IPS-20b (cell line): ENCODE measurements around the gene RNASEH2A.
A peak's percentile ranks its signal among the peaks of the same experiment; 100 is the strongest.

Experiments
- H3K27ac ChIP-seq: one replicate; pipeline ENCODE4 v1.5.1; 2013; ENCODE audit warnings: low read length
- H3K27me3 ChIP-seq: 2 replicates; pipeline ENCODE4 v1.6.1; 2013; ENCODE audit warnings: mild to moderate bottlenecking, low read length, inconsistent platforms; ENCODE audit not compliant: insufficient read depth
- H3K36me3 ChIP-seq: 2 replicates; pipeline ENCODE4 v1.6.1; 2013; ENCODE audit warnings: low read depth, mild to moderate bottlenecking, inconsistent platforms, low read length, moderate library complexity; ENCODE audit not compliant: insufficient read depth
- H3K4me1 ChIP-seq: 2 replicates; pipeline ENCODE4 v1.6.1; 2013; ENCODE audit warnings: mild to moderate bottlenecking, control low read depth, inconsistent platforms, low read length, moderate library complexity; ENCODE audit not compliant: insufficient read depth
- H3K4me3 ChIP-seq: 2 replicates; pipeline ENCODE4 v1.5.1; 2013; ENCODE audit warnings: mild to moderate bottlenecking, low read length, inconsistent platforms
- H3K9ac ChIP-seq: 2 replicates; pipeline ENCODE4 v1.6.1; 2013; ENCODE audit warnings: low read depth, mild to moderate bottlenecking, inconsistent platforms, low read length, moderate library complexity
- H3K9me3 ChIP-seq: 2 replicates; pipeline ENCODE4 v1.6.1; 2013; ENCODE audit warnings: mild to moderate bottlenecking, low read depth, low read length, inconsistent platforms; ENCODE audit not compliant: insufficient read depth

The RNASEH2A gene

GRCh38 chr19:12773571-12773970, 32.8 kb upstream of the RNASEH2A start:
- Histone ChIP-seq H3K27me3 (no peaks in the 10 kb centered on the region; the same call in 1 of the 2 replicates), H3K9me3 (no peaks in the 10 kb centered on the region), H3K36me3 (peaks cover 10% of the 10 kb centered on the region; the same call in 1 of the 2 replicates), H3K9ac (no peak overlapping the region), H3K27ac (no peak overlapping the region), H3K4me3 (no peak overlapping the region), H3K4me1 (peaks cover 6% of the 10 kb centered on the region; the same call in 1 of the 2 replicates)

DNA sequence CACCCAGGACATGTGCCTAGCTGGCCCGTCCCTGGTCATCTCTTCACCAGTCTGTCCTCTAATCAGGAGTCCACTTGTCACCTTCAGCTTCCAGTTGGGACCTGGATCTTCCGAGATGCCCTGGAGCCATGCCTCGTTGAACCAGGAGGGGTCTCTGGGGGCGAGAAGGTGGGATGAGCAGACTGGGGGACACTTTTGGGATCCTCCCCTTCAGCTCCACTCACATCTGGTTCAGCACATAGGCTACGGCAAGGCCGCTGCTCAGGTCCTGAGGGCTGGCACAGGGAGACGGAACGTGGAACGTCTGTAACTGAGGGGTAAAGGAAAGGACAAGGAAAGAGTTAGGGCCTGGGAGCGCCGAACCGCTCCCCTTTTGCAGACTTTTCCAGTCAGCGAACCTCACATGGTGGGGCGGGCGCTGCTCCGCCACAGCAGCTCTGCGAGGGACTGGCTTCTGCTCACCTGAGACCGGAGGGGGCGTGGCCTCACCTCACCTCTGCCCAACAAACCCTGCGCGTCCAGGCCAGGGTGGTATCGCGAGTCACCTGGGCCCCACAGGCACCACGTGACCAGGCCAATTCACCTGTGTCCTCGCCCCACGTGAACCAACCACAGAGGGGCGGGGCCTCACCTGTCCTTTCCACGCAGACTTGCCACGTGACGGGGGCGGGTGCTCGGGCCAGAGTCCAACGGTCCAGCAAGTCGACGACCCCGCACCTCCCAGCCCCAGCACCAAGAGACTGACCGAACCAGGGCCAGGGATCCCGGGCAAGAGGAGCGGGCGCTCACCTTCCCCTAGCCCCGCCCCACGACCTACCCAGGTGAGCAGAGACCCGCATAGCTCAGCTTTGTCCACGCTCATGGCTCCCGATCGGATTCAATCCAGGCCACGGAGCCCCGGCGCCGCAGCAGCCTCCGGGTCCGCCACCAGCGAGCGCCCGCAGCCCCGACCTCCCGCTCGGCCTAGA, 31.5 kb upstream of the RNASEH2A start, which contains the start of gene HOOK2:
TSS of gene HOOK2 (minus strand) at position 965 of the 968 bp plus-strand sequence. CDS start at position 862, 103 bp downstream.
- H3K27me3 ChIP-seq, result no peaks in the 10 kb centered on the region; the same call in 1 of the 2 replicates
- H3K9ac ChIP-seq, result peak within 1 kb of the TSS; percentile 85
- H3K9me3 ChIP-seq, result no peaks in the 10 kb centered on the region
- peaks cover 10% of the 10 kb centered on the region; the same call in 1 of the 2 replicates for H3K36me3 ChIP-seq
- H3K4me1 ChIP-seq, result peaks cover 16% of the 10 kb centered on the region; the same call in 1 of the 2 replicates
- peak within 1 kb of the TSS; percentile 67 for H3K27ac ChIP-seq
- peak within 1 kb of the TSS; percentile 83 for H3K4me3 ChIP-seq

DNA sequence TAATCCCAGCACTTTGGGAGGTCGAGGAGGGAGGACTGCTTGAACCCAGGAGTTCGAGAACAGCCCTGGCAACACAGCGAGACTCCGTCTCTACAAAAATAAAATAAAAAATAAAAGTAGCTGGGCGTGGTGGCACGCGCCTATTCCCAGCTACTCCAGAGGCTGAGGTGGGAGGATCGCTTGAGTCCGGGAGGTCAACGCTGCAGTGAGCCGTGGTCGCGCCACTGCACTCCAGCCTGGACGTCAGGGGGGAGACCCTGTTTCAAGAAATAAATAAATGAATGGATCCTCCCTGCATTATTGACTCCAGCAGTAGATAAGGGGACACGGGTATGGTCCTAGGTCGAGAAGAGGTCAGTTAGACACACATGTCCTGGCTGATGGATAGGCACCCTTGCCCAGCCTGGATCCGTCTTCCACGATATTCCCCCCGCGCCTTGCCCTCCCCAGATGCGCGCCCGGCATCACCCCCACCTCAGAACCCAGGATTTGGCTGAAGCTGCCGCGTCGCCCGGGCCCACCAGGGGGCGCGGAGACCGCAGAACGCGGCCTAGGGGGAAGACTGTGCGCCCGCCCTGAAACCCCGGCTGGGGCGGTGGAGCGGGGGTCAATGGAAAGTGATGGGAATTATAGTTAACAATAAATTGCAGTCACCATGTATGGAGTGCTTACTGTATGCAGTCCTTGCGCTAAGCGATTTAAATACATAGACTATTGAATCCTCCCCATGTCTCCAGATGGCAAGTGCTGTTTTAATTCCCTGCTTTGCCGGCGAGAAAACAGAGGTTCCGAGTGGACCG, 29.0 kb upstream of the RNASEH2A start:
- Histone ChIP-seq H3K27ac (no peak overlapping the region), H3K4me1 (peaks cover 16% of the 10 kb centered on the region; the same call in 1 of the 2 replicates), H3K36me3 (0 out of 2 replicates have a peak, but pooled peaks cover 5% of the 10 kb centered on the region), H3K27me3 (no peaks in the 10 kb centered on the region), H3K9me3 (no peaks in the 10 kb centered on the region), H3K4me3 (peak overlapping the region; percentile 88), H3K9ac (peak overlapping the region; percentile 64; the same call in 1 of the 2 replicates)

DNA sequence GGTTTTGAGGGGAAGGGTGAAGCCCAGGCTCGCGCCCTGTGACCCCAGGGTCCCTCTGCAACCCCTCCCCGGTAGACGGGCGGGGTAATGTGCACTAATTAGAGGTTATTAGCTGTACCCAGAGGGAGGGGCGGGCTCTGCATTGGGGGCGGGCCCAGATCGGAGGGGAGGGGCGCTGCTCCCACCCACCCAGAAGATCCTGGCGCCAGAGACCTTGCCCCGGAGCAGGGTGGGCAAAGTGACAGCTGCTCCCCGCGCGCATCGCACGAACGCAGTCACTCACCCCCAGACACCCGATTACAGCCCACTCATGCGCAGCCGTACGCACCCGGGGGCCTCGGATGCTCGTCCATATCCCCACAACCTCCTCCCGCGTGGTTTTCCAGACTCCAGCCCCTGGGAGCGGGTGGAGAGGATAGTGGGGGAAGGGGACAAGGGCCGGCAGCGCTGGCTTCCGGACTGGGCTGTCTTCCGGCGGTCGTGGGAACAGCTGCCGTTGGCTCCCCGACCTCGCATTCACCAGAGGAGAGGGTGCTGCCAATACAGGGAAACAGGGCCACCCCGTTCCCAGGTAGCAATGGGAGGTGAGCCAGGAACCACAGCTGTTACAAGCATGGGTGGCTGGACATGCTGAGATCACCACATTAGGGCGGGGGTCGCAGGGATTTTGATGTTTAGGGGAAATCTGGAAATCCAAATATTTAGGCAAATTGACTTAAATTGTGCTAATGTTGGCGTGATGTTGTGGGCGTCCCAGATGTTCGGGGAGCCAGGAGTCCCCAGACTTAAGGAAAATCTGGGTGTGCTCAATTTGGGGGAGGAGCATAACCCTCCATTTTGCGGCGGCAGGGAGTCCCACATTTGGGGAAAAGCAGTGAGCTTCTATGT, 28.1 kb upstream of the RNASEH2A start:
- Histone ChIP-seq H3K27me3 (no peaks in the 10 kb centered on the region), H3K27ac (no peak overlapping the region), H3K4me1 (peaks cover 16% of the 10 kb centered on the region; the same call in 1 of the 2 replicates), H3K4me3 (peak overlapping the region; percentile 88), H3K9ac (peak overlapping the region; percentile 64; the same call in 1 of the 2 replicates), H3K9me3 (no peaks in the 10 kb centered on the region), H3K36me3 (0 out of 2 replicates have a peak, but pooled peaks cover 5% of the 10 kb centered on the region)

DNA sequence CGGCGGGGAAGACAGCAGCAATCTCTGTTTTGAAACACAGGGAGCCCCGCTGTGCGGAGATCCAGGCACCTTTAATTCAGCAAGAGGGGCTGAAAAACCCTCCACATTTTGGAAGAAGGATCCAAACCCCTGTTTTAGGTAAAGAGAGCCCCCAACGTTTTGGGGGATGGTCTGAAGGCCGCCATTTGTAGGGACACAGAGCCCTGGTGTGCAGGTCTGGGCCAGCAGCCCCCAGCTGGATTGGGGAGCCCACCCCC, 27.6 kb upstream of the RNASEH2A start:
- Histone ChIP-seq H3K27me3 (no peaks in the 10 kb centered on the region), H3K9ac (peak overlapping the region; percentile 64; the same call in 1 of the 2 replicates), H3K9me3 (no peaks in the 10 kb centered on the region), H3K4me1 (peaks cover 20% of the 10 kb centered on the region; the same call in 1 of the 2 replicates), H3K4me3 (peak overlapping the region; percentile 88), H3K36me3 (0 out of 2 replicates have a peak, but pooled peaks cover 5% of the 10 kb centered on the region), H3K27ac (no peak overlapping the region)

- Histone ChIP-seq H3K4me1 (peaks cover 19% of the 10 kb centered on the region; the same call in 1 of the 2 replicates), H3K9ac (peak overlapping the region; percentile 64; the same call in 1 of the 2 replicates), H3K9me3 (no peaks in the 10 kb centered on the region), H3K27me3 (no peaks in the 10 kb centered on the region), H3K27ac (no peak overlapping the region), H3K36me3 (0 out of 2 replicates have a peak, but pooled peaks cover 2% of the 10 kb centered on the region), H3K4me3 (peak overlapping the region; percentile 88)
Measured at GRCh38 chr19:12779162-12779993, 27.0 kb upstream of the RNASEH2A start.

DNA sequence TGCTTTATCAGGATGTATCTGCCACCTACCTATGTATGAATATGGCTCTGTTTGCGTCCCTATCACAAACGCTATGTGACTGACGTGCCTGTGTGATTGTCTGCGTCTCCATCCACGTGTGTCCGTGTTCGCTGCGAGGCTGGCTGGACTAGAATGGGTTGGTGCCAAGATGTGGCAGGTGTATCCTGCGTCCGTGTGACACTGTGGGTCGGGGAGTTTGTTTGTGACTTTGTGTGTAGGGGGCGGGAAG, 24.3 kb upstream of the RNASEH2A start:
- no peak overlapping the region for H3K27ac ChIP-seq
- H3K9ac ChIP-seq, result no peak overlapping the region; the same call in 1 of the 2 replicates
- H3K9me3 ChIP-seq, result no peaks in the 10 kb centered on the region
- no peaks in the 10 kb centered on the region for H3K27me3 ChIP-seq
- H3K4me1 ChIP-seq, result peaks cover 17% of the 10 kb centered on the region; the same call in 1 of the 2 replicates
- peak overlapping the region; percentile 70; the same call in 1 of the 2 replicates for H3K4me3 ChIP-seq
- H3K36me3 ChIP-seq, result no peaks in the 10 kb centered on the region

DNA sequence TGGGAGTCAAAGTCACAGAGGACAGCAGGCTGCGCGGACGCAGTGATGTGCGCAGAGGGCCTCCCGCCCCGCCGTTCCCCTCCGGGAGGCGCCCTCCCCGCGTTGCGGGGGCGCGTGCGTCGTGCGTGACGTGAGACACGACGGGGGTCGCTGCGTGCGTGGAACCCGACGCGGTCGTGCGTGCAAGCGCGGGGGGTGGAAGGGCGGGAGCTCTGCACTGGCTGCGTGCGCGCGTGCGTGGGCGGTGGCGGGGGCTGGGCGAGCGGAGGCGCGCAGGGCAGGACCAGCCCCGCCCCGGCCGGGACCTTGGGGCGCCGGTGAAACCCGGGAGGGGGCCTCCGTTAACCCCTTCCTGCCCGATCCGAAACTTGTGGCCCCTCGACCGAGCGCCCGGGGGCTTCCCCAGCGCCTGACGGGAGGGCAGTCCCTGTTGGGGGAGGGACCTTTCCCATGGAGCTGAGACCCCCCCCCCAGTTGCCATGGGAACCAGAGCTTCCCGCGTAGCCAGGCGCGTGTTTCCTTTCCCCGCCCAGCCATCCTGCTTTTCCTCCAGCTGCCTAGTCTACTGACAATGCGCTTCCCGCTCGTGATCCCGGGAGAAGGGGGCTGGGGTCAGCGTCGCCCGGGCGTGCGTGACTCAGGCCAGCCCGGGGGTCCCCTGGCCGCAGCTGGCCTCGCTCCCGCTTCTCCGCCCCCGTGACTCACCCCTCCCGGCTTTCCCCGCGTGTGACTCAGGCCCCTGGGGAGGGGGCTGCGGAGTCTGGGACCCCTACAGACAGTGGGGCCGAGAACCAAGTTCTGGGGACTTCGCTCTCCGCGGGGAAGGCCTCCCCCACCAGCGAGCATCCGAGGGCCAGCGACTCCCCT, 23.7 kb upstream of the RNASEH2A start:
- peak overlapping the region; percentile 70; the same call in 1 of the 2 replicates for H3K4me3 ChIP-seq
- no peaks in the 10 kb centered on the region for H3K9me3 ChIP-seq
- H3K27me3 ChIP-seq, result no peaks in the 10 kb centered on the region
- H3K4me1 ChIP-seq, result peaks cover 17% of the 10 kb centered on the region; the same call in 1 of the 2 replicates
- peak overlapping the region; percentile 66; the same call in 1 of the 2 replicates for H3K9ac ChIP-seq
- no peaks in the 10 kb centered on the region for H3K36me3 ChIP-seq
- H3K27ac ChIP-seq, result no peak overlapping the region

DNA sequence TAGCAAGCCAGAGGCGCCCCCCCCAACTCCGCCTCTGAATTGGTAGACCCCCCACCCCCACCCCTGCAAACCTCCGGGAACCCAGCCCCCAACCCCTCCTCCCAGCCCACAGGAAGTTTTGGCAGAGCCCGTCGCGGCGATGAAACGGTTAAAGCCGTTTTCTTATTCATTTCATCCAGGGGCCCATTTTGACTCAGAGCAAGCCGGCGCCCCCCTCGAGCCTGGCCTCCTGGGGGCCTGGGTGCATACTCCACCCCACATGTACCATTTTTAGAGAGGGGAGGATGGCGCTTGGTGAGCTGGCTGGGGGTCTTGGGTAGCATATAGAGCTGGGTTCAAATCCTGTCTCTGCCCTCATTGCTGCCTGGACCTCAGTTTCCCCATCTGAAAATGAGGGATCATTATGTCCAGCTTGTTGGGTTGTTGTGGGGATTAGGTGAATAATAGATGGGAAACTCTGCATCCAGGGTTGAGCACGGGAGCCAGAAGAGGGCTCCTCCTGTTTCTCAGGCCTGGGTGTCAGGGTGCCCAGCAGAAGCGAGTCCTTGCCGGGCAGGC, 23.0 kb upstream of the RNASEH2A start:
- Histone ChIP-seq H3K27me3 (no peaks in the 10 kb centered on the region), H3K27ac (no peak overlapping the region), H3K9me3 (no peaks in the 10 kb centered on the region), H3K36me3 (no peaks in the 10 kb centered on the region), H3K4me1 (peaks cover 19% of the 10 kb centered on the region; the same call in 1 of the 2 replicates), H3K4me3 (peak overlapping the region; percentile 70; the same call in 1 of the 2 replicates), H3K9ac (peak overlapping the region; percentile 66; the same call in 1 of the 2 replicates)
